CD4-positive, alpha-beta T cell (primary cell): ENCODE results near the gene CHD3. TPM values are rescaled to one million over a fixed set of nuclear protein-coding genes. Genes with fewer than 3 reads are reported as not detected.

Experiments
- ATAC-seq: fragments of 200-7000 bp; cut with Tn5 transposase; one replicate; pipeline ENCODE4 v1.10.0; 2022; ENCODE audit warnings: mild to moderate bottlenecking; ENCODE audit not compliant: poor library complexity
- CTCF ChIA-PET: fragments of 350-600 bp; sonication (Branson Sonifier 250); formaldehyde crosslinking; loops from one replicate; lab custom pipeline; 2021; ENCODE audit warnings: antibody characterized with exemption, inconsistent platforms; lab: Charles Lee
- POLR2A ChIA-PET: fragments of 350-600 bp; sonication (Branson Sonifier 250); formaldehyde crosslinking; loops from one replicate; lab custom pipeline; 2021; ENCODE audit warnings: antibody characterized with exemption, inconsistent platforms; lab: Charles Lee
- DNase-seq, 14 experiments: peaks; one replicate each; pipeline ENCODE4 v3.0.0-alpha.2; 2013 to 2020; ENCODE audit warnings: mixed read lengths in 2 of 14
- H3K27ac ChIP-seq, 2 donors: one replicate each; pipeline versions ENCODE4 v1.5.1 to v1.7.0; 2013; ENCODE audit warnings: low read length in 2 of 2, low read depth in 1 of 2, mild to moderate bottlenecking in 1 of 2
- H3K27me3 ChIP-seq, 2 experiments: 1 replicate in 1 of 2; 2 replicates in 1 of 2; pipeline versions ENCODE4 v1.6.1 to v1.7.0; 2013; ENCODE audit warnings: low read length in 2 of 2, control low read depth in 1 of 2, mild to moderate bottlenecking in 1 of 2, moderate library complexity in 1 of 2; ENCODE audit not compliant: insufficient read depth in 2 of 2, control insufficient read depth in 1 of 2
- H3K36me3 ChIP-seq: one replicate; pipeline ENCODE4 v1.6.1; 2013; ENCODE audit warnings: low read length, control low read depth; ENCODE audit not compliant: insufficient read depth
- H3K4me1 ChIP-seq: one replicate; pipeline ENCODE4 v1.6.1; 2013; ENCODE audit warnings: low read length, control low read depth; ENCODE audit not compliant: insufficient read depth
- H3K4me3 ChIP-seq: one replicate; pipeline ENCODE4 v1.5.1; 2013; ENCODE audit warnings: mild to moderate bottlenecking, low read length, moderate library complexity
- H3K9me3 ChIP-seq, 2 experiments: 1 replicate in 1 of 2; 2 replicates in 1 of 2; pipeline versions ENCODE4 v1.6.1 to v1.7.0; 2013; ENCODE audit warnings: low read length in 2 of 2, mild to moderate bottlenecking in 2 of 2, control low read depth in 1 of 2, moderate library complexity in 1 of 2; ENCODE audit not compliant: control insufficient read depth in 1 of 2, insufficient read depth in 1 of 2
- H3K27ac Mint-ChIP-seq: one replicate; pipeline ENCODE4 v1.8.0; 2020; ENCODE audit warnings: mixed read lengths
- H3K27me3 Mint-ChIP-seq: one replicate; pipeline ENCODE4 v1.8.0; 2021; ENCODE audit warnings: mixed read lengths
- H3K36me3 Mint-ChIP-seq: one replicate; pipeline ENCODE4 v1.8.0; 2021; ENCODE audit warnings: low read depth, mixed read lengths
- H3K4me1 Mint-ChIP-seq: one replicate; pipeline ENCODE4 v1.8.0; 2021; ENCODE audit warnings: low read depth, mixed read lengths
- H3K4me3 Mint-ChIP-seq: one replicate; pipeline ENCODE4 v1.8.0; 2020; ENCODE audit warnings: mild to moderate bottlenecking, mixed read lengths
- H3K9me3 Mint-ChIP-seq: one replicate; pipeline ENCODE4 v1.8.0; 2020; ENCODE audit warnings: mixed read lengths
- intact Hi-C, 2 experiments: fragments of 100-400 bp; cut with DNase I in 1 of 2; cut with micrococcal nuclease in 1 of 2; formaldehyde crosslinking; loops; one replicate each; pipeline versions ENCODE4 v1.15.1 to v1.9.0; 2023 to 2025; cut with DNase I, micrococcal nuclease
- total RNA-seq, 174 experiments: library from RNA in 2 of 174; stranded (reverse) in 2 of 174; gene quantifications; one replicate each; pipeline ENCODE4 v1.2.3 and lab custom pipeline; 2021 to 2026
- TF ChIP-seq, protein P1 (sequence below): fragments of 200-600 bp; IDR thresholded peaks from one replicate; pipeline ENCODE4 v1.8.0; 2022; ENCODE audit warnings: antibody characterized with exemption, mild to moderate bottlenecking

Gene CHD3
- total RNA-seq, 2 experiments from 2014 or later = 263 to 297 TPM

- H3K4me1 Mint-ChIP-seq = peaks cover 32% of the 10 kb centered on the region
- peaks cover 20% of the 10 kb centered on the region for H3K4me1 ChIP-seq
- peak overlapping the region; percentile 26 for H3K4me3 ChIP-seq
- ATAC-seq (peak; percentile 78), DNase-seq (peak in 3 of 14 experiments; percentile 38 to 49 (median 47))
- CTCF ChIA-PET = interaction anchor here (1.1 to 4.9 kb wide), 3 partner anchors 10 to 45 kb away, joined by 3 to 17 read pairs (median 6); no protein-coding TSS in a partner anchor
- peaks cover 3% of the 10 kb centered on the region for H3K36me3 ChIP-seq
- peak overlapping the region; percentile 9 for H3K4me3 Mint-ChIP-seq
- H3K9me3 ChIP-seq = no peaks in the 10 kb centered on the region
- H3K36me3 Mint-ChIP-seq = peaks cover 5% of the 10 kb centered on the region
- H3K27ac ChIP-seq = peak overlapping the region in 1 of 2 donors; percentile 52
- TF ChIP-seq, protein P1, sequence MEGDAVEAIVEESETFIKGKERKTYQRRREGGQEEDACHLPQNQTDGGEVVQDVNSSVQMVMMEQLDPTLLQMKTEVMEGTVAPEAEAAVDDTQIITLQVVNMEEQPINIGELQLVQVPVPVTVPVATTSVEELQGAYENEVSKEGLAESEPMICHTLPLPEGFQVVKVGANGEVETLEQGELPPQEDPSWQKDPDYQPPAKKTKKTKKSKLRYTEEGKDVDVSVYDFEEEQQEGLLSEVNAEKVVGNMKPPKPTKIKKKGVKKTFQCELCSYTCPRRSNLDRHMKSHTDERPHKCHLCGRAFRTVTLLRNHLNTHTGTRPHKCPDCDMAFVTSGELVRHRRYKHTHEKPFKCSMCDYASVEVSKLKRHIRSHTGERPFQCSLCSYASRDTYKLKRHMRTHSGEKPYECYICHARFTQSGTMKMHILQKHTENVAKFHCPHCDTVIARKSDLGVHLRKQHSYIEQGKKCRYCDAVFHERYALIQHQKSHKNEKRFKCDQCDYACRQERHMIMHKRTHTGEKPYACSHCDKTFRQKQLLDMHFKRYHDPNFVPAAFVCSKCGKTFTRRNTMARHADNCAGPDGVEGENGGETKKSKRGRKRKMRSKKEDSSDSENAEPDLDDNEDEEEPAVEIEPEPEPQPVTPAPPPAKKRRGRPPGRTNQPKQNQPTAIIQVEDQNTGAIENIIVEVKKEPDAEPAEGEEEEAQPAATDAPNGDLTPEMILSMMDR = no peak
- no peaks in the 10 kb centered on the region for H3K27me3 Mint-ChIP-seq
- H3K9me3 Mint-ChIP-seq = no peaks in the 10 kb centered on the region
- intact Hi-C loops = loop anchor here (10.0 kb wide), 1 partner anchor 47 kb away; the partner anchor contains the start of gene RNF227 (in 2 of the 2)
- POLR2A ChIA-PET = interaction anchor here (0.7 to 2.9 kb wide), 7 partner anchors 11 to 181 kb away, joined by 3 to 20 read pairs (median 3); partner anchors contain the start of genes CNTROB, NAA38, RNF227 and TP53
- no peaks in the 10 kb centered on the region for H3K27me3 ChIP-seq
- peak overlapping the region; percentile 62 for H3K27ac Mint-ChIP-seq
Observed at GRCh38 chr17:7867881-7868329, 20.7 kb upstream of the CHD3 start.

DNA sequence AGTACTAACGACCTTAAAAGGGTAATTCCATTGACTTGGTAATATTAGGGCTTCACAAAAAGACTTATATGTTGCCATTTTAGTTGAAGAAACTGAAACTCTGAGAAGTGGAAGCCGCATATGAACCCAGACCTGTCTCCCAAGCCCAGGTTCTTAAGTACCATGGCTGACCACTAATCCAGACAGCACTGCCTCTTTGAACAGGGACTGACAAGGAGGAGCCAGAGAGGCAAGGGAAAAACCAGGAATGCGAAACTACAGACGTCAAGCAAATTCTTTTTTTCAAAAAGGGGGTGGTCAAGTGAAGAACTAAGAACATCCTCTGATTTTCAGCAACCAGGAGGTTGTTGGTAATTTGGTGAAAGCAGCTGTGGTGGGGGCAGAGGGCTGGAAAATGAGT, 15.5 kb upstream of the CHD3 start:
- Histone ChIP-seq H3K4me1 (peaks cover 12% of the 10 kb centered on the region), H3K9me3 (no peaks in the 10 kb centered on the region), H3K36me3 (peaks cover 9% of the 10 kb centered on the region), H3K4me3 (no peak overlapping the region), H3K27ac (no peak overlapping the region), H3K27me3 (no peaks in the 10 kb centered on the region)
- Mint-ChIP-seq H3K4me3 (no peak overlapping the region), H3K36me3 (peaks cover 30% of the 10 kb centered on the region), H3K27ac (no peak overlapping the region), H3K4me1 (peaks cover 28% of the 10 kb centered on the region), H3K9me3 (no peaks in the 10 kb centered on the region), H3K27me3 (no peaks in the 10 kb centered on the region)
- DNase-seq (no peak), ATAC-seq (no peak)
- intact Hi-C loops = no loop called here
- CTCF ChIA-PET = interaction anchor here (1.7 kb wide), 1 partner anchor 11 kb away, joined by 11 read pairs; no protein-coding TSS in a partner anchor
- POLR2A ChIA-PET = interaction anchor here (0.9 kb wide), 1 partner anchor 16 kb away, joined by 3 read pairs; the partner anchor contains the start of genes CYB5D1 and NAA38
- TF ChIP-seq, protein P1 = no peak

DNA sequence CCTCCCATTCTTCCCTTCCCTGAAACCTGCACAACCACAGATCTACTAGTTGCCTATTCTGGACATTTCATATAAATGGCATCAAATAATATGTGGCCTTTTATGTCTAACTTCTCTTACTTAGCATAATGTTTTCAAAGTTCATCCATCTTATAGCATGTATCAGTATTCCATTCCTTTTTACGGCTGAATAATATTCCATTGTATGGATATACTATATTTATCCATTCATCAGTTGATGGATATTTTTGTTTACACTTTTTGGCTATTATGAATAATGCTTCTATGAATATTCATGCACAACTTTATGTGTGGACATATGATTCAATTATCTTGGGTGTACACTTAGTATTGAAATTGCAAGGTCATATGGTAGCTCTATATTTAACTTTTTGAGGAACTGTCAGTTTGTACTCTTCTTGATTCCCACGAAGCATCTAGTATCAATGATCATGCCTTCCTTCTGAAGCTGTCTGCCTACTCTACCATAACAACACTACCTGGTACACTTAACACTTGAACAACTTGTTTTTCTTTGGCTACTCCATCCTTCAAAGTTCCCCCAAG, 12.7 kb upstream of the CHD3 start:
- H3K4me1 ChIP-seq = peaks cover 11% of the 10 kb centered on the region
- no peak overlapping the region for H3K4me3 ChIP-seq
- DNase-seq (no peak), ATAC-seq (no peak)
- no peaks in the 10 kb centered on the region for H3K27me3 ChIP-seq
- H3K36me3 Mint-ChIP-seq = peaks cover 30% of the 10 kb centered on the region
- H3K4me1 Mint-ChIP-seq = peaks cover 17% of the 10 kb centered on the region
- ChIA-PET CTCF (interaction anchor here (1.5 kb wide), 1 partner anchor 115 kb away, joined by 3 read pairs; no protein-coding TSS in a partner anchor), POLR2A (interaction anchor here (1.5 kb wide), 1 partner anchor 12 kb away, joined by 4 read pairs; no protein-coding TSS in a partner anchor)
- H3K27me3 Mint-ChIP-seq = no peaks in the 10 kb centered on the region
- TF ChIP-seq, protein P1 = no peak
- no peak overlapping the region for H3K27ac ChIP-seq
- H3K27ac Mint-ChIP-seq = no peak overlapping the region
- H3K36me3 ChIP-seq = peaks cover 26% of the 10 kb centered on the region
- no peak overlapping the region for H3K4me3 Mint-ChIP-seq
- intact Hi-C loops = no loop called here
- H3K9me3 ChIP-seq = no peaks in the 10 kb centered on the region
- no peaks in the 10 kb centered on the region for H3K9me3 Mint-ChIP-seq
